ENCODE results near the gene LSP1.

The LSP1 gene

DNA sequence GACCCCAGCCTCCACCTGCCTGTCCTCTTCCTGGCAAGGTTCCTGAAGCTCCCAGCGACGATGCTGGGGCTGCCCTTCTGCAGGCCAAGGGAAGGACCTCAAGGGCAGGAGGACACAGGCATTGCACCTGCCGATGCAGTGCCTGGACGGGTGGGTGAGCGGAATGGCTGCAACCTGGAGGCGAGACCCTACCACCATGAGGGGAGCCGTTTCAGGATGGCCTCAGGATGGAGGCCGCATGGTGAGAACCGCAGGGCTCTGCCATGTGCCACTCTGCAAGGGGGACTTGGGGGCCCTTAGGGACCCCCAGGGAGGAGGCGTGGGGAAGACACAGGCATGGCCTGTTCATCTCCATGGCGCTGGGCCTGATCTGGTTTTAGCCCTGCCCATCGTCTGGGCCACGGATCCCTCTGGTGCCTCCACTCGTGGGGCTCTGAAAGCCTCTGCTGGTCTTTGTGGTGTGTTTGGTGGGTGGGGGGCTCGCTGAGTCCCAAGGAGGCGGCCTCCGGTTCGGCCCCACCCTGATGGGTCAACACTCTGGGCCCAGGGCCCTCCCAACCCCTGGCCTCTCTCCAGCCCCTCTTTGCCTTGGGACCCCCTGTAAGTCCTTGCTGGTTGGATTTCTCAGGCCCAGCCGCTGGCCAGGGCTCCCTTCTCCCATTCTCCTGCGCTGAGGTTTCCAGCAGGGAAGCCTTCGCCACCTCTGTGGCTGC, 1.3 kb upstream of the LSP1 start:
- no peak for DNase-seq

DNA sequence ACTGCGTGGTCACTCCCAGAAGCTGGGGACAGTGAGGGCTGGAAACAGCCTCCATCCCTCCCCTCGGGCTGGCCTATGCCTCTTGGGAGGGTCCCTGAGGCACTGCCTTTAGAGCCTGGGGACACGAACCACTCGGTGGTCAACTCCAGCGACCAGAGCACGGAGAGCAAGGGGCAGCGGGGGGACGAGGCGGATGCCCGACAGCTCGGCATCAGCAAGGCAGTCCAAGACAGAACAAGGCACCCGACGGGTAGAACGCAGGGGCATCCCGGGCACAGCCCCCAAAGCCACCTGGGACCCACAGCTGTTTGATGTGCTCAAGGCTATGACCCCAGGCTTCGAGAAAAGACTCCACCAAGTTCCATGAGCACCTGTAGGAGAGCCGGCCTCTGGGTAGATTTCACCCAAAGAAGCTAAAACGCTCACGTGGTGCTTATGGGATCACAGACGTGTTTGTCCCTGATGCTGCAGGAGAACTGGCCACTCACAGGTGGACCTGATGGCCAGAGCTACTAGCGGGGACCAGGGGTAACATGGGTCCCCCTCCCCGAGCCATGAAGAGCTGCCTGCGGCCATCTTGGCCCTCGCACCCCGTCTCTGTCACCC, 510 bp upstream of the LSP1 start:
- DNase-seq, result no peak

DNA sequence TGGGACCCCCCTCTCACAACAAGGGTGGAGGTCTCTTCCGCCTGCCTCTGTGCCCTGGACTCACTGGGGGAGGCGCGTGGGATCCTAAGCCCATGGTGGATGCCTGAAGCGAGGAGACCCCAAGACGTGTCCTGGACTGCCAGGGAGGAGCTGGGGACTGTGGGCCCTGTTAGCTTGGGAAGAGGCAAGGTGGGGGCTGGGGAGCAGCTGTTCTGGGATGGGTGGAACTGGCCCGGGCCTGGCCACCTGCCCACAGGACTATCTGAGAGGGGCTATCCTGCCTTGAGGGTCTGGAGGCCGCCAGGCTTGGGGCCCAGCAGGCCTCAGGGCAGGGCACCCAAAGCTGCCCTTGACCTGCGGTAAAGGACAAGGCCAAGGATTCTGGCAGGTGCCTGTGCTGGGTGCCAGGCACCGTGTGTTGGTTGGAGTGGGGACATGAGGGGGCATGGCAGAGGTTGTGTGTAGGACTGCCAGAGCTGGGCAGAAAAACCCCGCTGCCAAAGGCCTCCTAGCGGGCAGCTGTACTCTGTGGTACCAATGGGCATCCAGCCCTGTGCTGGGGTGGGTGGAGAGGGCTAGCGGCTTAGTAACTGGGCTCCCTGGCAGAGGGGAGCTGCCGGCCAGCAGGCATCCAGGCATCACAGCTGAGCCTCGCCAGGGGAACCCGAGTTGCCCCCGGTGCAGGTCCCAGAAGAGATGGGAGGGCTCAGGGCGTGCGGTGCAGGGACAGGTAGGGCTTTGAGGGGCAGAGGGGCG, 670 bp downstream of the LSP1 start:
- no peak for DNase-seq

DNA sequence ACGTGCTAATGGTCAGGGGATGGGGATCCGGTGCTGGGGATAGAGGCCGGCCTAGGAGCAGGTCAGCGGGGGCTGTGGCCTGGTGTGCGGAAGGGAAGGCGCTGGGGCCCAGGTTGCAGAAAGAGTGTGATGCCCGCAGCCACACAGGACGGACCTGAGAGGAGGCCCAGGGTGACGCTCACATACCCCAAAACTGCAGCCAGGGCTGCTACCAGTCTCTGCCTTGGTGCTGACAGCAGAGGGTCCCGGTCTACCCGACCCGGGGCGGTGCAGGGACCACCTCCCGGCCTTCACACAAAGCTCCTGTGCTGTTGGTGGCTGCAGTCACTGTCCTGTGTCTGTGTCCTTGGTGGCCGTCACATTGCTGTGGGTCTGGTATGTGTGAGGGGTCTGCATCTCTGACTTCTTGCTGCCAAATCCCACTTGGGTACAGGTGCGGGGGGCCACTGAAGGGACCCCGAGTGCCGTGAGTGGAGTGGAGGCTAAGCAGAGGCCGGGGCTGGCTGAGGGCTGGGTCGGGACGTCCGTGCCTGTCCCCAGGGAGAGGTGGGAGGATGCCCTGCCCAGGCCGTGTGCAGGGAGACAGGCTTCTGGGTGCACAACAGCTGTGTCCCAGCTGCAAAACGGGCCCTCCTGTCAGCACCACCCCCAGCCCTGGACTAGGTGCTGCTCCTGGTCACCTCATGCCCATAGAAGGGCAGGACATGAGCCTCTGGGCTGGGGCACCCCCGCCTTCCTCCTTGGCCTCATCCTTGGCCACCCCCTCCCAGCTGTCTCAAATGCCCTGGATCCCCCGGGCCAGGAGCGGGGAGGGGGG, 1.5 kb downstream of the LSP1 start:
- DNase-seq, result no peak

DNA sequence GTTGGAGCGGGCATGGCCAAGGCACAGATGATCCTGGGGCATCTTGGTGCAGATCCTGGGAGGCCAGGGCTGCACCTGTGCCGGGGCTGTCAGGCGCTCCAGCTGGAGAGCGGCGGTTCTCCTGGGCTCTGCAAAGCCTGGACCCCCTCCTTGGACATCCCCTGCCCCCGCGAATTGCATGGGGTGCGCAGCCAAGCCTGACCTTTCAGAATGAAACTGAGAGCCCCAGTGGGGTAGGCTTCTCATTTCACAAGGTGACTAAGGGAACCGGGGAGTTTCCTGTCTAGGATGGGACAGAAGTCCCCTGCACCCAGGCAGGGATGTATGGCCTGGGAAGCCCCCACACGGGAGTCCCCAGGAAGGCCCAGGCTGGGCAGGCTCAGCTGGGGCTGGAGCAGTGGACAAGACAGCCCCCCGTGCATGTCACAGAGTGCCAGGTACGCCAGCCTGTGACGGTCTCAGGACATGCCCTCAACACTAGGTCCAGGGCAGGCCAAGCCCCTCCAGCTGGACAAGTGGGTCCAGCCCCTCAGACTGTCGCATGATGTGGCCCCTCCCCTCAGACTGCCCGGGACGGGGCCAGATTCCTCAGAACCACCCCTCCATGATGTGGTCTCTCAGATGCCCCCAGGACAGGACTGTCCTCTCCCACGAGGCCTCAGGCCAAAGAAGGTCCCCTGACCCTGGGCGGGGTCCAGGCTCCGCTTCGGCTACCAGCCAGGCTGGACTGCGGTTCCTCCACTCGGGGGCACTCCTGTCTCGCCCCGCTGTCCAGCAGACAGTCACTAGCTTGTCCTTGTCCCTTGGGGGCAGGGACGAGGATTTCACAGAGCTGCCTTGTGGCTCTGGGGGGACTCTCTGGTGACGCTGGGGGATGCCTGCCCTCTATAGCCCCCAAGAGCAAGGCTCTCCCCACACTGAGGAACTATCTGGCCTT, 2.3 kb downstream of the LSP1 start:
- DNase-seq, result no peak

DNA sequence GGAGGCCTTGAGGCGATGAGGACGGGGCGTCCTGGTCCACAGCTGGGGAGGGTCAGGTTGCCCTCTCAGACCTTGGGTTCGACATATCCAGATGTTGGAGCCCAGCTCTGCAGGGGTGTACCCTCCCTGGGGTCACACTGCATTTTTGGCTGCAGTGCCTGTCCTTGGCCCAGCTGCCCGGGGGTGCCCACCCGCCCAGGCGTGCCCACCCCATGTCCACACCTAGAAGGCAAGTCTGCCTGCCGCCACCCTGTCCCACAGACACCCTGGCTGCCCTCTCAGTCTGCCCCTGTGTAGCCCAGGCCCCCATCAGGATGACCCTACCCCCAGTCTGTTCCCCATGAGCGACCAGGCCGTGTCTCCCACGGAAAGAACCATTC, 3.0 kb downstream of the LSP1 start:
- no peak for DNase-seq

DNA sequence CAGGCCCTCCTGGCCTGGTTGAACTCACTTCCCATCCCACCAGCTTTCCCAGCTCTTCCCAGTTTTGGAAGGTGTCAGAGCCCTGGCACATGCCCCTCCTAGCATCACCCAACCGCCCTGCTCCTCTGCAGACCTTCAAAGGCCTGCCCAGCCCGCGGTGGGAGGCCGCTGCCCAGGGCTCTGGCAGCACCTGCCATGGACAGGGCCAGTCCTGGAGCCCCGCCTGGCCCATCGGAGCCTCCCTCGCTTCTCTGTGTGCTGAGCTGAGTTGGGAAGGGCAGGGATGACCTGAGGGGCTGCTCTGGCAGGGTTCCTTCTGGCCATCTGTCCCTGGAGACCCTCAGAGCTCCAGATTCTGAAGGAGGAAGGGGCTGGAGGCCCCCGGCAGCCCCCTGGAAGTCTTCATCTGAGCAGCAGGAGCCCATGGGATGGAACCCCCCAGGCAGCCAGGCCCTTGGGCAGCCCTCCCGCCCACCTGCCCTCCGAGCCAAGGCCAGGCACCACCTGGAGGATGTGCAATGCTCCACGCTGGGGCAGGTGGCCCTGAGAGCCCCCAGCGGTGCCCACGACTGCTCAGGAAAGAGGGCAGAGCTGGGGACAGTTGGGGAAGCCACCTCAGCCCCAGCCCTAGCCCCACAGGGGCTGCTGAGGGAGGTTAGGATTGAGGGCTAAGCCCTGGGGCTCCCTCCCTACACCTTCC, 3.6 kb downstream of the LSP1 start:
- no peak for DNase-seq

DNA sequence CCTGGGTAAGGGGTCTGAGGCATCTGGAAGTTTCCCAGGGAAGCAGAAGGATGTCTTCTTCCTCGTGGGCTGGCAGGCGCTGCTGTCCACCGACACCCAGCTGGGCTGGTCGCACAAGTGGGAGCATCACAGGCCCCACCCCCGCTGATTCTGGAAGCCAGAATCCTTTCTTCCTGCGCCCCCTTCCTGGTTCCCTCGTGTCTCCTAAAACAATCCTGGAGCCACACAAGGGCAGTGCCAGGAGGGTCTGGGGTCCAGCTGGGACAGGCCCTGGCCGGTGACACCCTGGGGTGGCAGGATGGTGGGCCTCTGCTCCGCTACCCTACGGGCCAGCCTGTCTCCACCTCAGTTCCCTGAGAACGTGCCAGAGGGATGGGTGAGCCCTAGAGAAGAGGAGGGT, 4.2 kb downstream of the LSP1 start:
- DNase-seq, result no peak

DNA sequence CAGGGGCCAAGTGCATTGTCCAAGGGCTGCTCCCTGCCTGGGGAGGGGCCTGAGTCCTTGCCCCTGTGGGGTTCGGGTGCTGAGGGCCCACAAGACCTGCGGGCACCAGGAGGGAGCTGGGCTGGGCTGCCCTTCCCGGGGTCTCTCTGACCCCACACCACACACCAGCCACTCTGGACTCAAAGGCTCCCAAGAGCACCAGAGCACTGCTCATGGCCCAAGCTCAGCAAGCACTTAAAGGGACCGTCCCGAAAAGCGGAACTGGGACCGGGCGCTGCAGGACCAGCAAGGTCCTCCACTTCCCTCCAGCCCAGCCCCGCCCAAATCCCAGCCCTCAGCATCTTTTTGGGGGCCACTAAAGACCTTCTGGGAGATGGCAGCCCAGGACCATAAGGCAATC, 5.3 kb downstream of the LSP1 start:
- no peak for DNase-seq

DNA sequence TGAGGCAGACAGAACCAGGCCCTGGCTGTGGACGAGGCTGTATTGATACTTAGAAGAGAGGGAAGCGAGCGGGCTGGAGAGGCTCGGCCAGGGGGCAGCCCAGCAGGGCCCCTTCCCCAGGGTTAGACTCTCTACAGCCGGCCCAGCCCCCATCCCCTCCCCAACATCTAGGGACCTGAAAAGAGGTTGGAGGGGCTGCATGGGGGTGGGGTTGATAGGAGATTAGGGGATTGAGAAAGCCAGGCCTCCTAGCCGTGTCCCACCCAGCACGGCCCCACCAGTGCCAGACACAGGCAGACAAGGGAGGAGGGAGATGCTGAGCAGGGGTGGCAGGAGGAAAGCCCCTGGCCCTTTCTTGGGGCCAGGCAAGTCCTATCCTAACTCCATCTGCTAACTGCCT, 5.7 kb downstream of the LSP1 start:
- no peak for DNase-seq

DNA sequence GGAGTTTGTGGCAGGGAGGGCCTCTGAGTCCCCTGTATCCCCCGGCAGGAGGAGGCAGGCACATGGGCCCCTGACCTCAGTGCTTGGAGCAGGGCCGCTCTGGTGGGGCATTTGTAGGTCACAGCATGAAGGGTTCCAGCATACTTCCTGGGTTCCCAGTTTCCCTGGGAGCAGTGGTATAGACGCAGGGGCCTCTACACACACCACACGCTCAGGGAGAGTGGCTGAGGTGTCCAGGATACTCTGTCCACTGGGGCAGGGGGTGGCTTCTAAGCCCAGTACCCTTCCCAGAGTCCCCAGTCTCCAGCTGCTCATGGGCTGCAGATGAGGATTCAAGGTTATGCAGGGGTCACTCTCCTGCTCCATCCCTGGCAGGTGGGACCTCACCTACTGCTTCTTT, 6.1 kb downstream of the LSP1 start:
- DNase-seq, result no peak

DNA sequence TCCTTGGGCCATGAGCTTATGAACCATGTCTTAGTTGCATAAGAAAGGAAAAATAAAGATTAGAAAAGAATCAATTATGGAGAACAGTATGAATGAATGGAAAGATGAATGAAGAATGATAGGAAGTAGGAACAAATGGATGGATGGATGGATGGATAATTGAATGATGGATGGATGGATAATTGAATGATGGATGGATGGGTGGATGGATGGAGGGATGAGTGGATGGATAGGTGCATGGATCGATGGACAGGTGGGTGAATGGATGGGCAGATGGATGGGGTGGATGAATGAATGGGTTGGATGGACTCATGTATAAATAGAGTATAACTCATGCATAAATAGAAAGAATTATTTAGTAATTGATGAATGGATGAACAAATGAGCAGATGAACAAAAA, 7.2 kb downstream of the LSP1 start:
- DNase-seq, result no peak

DNA sequence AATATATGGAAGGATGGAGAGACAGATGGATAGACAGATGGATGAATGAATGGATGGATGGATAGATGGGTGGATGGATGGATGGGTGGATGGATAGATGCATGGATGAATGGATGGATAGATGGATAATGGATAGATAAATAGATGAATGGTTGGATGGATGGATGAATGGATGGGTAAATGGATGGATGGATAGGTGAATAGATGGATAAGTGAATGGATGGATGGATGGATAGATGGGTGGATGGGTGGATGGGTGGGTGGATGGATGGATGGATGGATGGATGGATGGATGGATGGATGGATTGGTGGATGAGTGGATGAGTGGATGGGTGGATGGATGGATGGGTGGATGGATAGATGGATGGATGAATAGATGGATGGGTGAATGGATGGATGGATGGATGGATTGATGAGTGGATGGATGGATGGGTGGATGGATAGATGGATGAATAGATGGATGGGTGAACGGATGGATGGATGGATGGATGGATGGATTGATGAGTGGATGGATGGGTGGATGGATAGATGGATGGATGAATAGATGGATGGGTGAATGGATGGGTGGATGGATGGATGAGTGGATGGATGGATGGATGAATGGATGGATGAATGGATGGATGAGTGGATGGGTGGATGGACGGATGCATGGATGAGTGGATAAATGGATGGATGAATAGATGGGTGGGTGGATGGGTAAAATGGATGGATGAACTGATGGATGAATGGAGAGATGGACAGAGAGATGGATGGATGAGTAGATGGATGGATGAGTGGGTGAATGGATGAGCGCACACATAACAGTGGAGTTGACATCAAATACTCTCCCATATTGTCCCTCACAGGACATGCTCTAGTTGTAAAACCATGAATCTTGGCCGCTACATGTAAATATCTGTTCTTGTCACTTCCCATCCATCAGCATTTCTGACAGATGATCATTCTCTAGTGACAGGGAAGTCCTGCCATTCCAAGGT, 8.8 kb downstream of the LSP1 start:
- DNase-seq, result no peak

DNA sequence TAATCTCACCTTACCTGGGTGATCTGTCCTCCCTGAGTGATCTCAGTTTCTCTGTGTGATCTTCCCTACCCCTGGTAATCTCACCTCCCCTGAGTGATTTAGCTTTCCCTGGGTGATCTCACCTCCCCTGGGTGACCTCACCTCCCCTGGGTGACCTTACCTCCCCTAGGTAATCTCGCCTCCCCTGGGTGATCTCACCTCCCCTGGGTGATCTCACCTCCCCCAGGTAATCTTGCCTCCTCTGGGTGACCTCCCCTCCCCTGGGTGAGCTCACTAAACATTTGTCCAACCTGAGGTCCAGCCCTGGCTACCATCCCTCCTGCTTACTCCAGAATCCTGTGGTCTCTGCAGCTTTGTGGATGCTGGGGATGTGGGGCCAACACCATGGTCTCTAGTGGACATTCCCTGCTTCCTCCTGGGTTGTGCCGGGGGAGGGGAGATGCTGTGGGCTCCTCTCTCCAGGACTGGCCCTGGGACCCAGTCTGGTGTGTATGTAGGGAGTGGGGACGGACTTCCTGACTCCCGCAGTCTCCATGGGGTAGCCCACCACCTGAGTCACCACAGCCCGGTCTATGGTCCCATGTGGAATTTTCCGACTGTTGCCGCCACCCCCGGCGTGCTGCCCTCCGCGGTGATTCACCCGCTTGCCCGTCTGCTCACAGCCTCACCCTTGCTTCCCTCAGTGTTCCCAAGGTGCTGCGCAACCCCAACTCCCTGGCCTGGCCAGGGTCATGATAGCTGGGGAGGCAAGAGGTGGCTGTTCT, 9.9 kb downstream of the LSP1 start:
- no peak for DNase-seq

DNA sequence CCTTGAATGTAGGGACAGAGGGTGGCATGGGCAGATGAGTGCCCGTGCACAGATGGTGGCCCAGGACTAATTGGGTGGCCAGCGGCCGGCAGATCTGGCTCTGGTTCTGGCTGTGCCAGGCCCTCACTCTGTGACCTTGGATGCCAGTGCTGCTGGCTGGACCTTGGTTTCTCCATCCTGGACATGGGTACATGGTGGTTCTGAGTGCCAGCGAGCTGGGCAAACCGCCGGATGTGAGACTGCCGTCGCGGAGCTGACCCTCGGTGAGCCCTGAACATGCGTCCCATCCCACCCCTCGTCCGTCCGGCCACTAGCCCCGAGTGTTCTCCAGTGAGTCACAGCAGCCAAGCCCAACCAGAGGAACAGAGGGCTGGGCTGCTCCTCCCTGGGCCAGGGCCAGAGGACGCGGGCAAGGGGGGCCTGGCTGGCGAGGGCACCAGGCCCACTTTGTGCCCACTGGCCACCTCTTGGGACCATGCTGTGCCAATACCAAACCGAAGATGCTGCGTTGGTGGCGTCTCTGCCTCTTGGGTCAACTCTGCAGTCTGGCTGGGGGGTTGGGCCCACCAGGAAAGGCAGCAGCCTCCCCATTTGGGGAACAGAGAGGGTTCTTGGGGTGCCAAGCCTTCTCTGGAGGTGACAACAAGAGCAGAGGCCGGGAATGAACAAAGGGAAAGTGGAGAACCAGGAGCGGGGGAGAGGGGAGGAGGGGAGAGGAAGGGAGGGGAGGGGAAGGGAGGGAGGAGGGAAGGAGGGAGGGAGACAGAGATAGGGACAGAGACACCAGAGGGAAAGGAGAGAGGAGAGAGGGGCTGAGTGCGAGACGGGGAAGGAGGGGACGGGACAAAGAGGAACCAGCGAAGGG, 10.7 kb downstream of the LSP1 start:
- DNase-seq, result peak; percentile 88

DNA sequence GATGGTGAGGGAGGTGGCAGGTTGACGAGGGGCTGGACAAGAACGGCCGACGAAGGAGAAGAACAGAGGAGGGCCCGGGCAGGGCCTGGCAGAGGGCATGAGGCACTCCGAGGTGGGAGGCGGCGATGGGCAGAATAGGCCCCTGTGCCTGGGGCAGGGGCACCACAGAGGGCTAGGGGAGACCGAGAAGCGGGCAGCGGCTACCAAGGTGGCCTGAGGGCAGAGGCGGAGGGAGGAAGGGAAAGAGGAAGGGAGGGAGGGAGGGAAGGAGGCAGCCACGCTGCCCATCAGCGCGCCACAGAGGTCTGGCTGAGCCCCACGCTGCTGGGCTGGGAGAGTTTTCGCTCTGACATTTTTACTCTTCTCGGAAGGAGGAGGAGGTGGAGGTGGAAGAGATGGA, 11.3 kb downstream of the LSP1 start:
- DNase-seq, result no peak

DNA sequence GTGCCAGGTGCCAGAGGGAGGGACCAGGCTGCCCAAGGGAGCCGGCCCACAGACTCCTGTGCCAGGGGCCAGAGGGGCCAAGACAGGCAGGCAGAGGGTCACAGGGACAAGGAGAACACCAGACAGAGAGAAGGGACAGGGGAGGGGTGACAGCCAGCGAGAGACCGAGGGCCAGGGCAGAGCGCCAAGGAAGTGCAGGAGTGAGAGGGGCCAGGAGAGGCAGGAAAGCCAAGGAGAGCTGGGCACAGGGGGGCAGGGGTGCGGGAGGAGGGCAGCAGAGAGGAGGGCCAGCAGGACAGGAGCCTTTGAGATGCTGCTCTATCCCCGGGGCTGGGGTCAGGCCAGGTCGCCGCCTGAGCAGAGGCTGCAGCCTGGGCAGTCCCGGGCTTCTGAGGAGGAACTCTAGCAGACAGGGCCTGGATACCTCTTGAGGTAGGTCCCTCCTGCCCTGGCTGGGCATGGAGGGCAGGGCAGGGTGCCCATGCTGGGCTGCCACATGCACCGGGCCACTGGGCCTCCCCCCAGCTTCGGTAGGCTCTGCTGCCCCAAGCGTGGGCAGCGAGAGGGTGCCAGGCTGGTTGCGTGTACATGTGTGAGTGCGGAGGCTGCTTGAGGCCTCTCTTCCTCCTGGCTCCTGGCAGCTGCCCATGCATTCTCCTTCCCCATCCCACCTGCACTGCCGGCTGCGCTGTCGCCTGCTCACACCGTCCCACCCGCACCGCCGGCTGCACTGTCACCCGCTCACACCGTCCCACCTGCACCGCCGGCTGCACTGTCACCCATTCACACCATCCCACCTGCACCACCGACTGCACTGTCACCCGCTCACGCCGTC, 12.2 kb downstream of the LSP1 start:
- no peak for DNase-seq

DNA sequence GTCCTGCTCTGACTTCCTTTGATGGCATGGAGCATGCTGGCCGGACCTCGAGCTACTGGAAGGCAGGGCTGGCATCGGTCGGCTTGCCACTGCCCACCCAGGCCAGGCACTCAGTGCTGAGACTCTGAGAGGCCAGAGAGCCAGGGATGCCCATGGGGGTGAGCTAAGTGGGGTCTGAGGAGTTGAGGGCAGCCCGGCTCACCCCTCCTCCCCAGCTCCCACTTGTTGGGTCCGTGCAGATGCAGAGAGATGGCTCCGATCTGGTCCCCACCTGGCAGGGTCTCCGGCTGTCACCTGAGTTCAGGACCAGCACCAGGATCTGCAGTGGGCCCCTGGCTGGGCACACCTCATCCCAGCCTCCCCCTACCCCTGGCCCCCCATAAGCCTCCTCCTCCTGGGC, 13.3 kb downstream of the LSP1 start:
- no peak for DNase-seq
